GM12878 (cell line): ENCODE results near the gene RALGPS1. TPM values are rescaled to one million over a fixed set of nuclear protein-coding genes. Genes with fewer than 3 reads are reported as not detected.

Source experiments
- ATAC-seq: fragments of 200-7000 bp; cut with Tn5 transposase; 3 replicates; pipeline ENCODE4 v1.9.1; 2020; ENCODE audit warnings: mild to moderate bottlenecking, moderate library complexity
- BruUV-seq: library from RNA; stranded (reverse); fragments of 400-500 nt; replicated peaks from 2 replicates; lab custom pipeline; 2021; lab: Mats Ljungman, UMichigan
- CTCF ChIA-PET: fragments of 300-600 bp; sonication (Branson Sonifier 250); formaldehyde crosslinking; extraction: SDS; loops from one replicate; lab custom pipeline; 2021; ENCODE audit warnings: inconsistent platforms; lab: Yijun Ruan, JAX
- POLR2A ChIA-PET: fragments of 350-600 bp; formaldehyde crosslinking; extraction: SDS; loops from one replicate; lab custom pipeline; 2021; ENCODE audit warnings: inconsistent platforms; lab: Charles Lee
- RAD21 ChIA-PET: fragments of 300-600 bp; sonication (Branson Sonifier 250); formaldehyde crosslinking; loops from one replicate; lab custom pipeline; 2023; ENCODE audit warnings: antibody characterized with exemption; ENCODE audit not compliant: unreplicated experiment; lab: Charles Lee
- SMC1A ChIA-PET: fragments of 300-600 bp; sonication (Branson Sonifier 250); formaldehyde crosslinking; loops from one replicate; lab custom pipeline; 2023; ENCODE audit not compliant: unreplicated experiment, uncharacterized antibody; lab: Charles Lee
- DNase-seq: peaks from one replicate; pipeline ENCODE4 v3.0.0-alpha.2; 2011; ENCODE audit warnings: low read depth, low spot score
- FAIRE-seq: peaks from 3 replicates; lab custom pipeline; 2011; peaks lifted over from hg19 to GRCh38; lab: Jason Lieb, UNC
- H2AFZ ChIP-seq: 2 replicates; pipeline ENCODE4 v1.6.0; 2011; ENCODE audit warnings: low read depth, low read length, control low read depth; ENCODE audit not compliant: control insufficient read depth
- H3K27ac ChIP-seq: 2 replicates; pipeline ENCODE4 v1.5.1; 2011; ENCODE audit warnings: control low read depth; ENCODE audit not compliant: control insufficient read depth, insufficient read depth
- H3K27me3 ChIP-seq, 2 experiments: replicated peaks in 1 of 2; 2 replicates each; pipeline versions ENCODE4 v1.6.0 to v1.6.1; 2011; ENCODE audit warnings: low read length in 1 of 2; ENCODE audit not compliant: control insufficient read depth in 2 of 2, insufficient read depth in 2 of 2
- H3K36me3 ChIP-seq, 2 experiments: 2 replicates each; pipeline ENCODE4 v1.5.1; 2011; ENCODE audit warnings: low read length in 1 of 2; ENCODE audit not compliant: control insufficient read depth in 2 of 2, insufficient read depth in 2 of 2
- H3K4me1 ChIP-seq: 2 replicates; pipeline ENCODE4 v1.6.1; 2011; ENCODE audit warnings: mild to moderate bottlenecking, low read length, moderate library complexity, mixed read lengths; ENCODE audit not compliant: control insufficient read depth, insufficient read depth
- H3K4me2 ChIP-seq: 2 replicates; pipeline ENCODE4 v1.6.0; 2011; ENCODE audit warnings: control low read depth; ENCODE audit not compliant: control insufficient read depth, insufficient read depth
- H3K4me3 ChIP-seq: fragments of 200-600 bp; sonication (generic); 2 replicates; pipeline ENCODE4 v1.5.1; 2016
- H3K79me2 ChIP-seq: 2 replicates; pipeline ENCODE4 v1.6.0; 2011; ENCODE audit warnings: low read length; ENCODE audit not compliant: control insufficient read depth, insufficient read depth
- H3K9ac ChIP-seq: 2 replicates; pipeline ENCODE4 v1.8.0; 2011; ENCODE audit warnings: low read length, control low read depth, mixed read lengths; ENCODE audit not compliant: control insufficient read depth, insufficient read depth
- H3K9me3 ChIP-seq: replicated peaks from 3 replicates; pipeline ENCODE4 v1.5.1; 2011; ENCODE audit warnings: mild to moderate bottlenecking, low read length; ENCODE audit not compliant: control insufficient read depth, insufficient read depth
- H4K20me1 ChIP-seq: 2 replicates; pipeline ENCODE4 v1.6.0; 2011; ENCODE audit not compliant: control insufficient read depth, insufficient read depth
- CEBPB ChIP-seq, 2 experiments: fragments of 150-350 bp in 1 of 2; IDR thresholded peaks; 2 replicates each; pipeline ENCODE4 v1.6.1; 2012 to 2014; ENCODE audit warnings: low read depth in 2 of 2, low read length in 2 of 2, borderline replicate concordance in 1 of 2, inconsistent platforms in 1 of 2
- HDAC2 ChIP-seq: fragments of 200-600 bp; sonication (generic); IDR thresholded peaks from 2 replicates; pipeline ENCODE4 v1.6.1; 2017
- SP1 ChIP-seq: IDR thresholded peaks from one replicate; pipeline ENCODE4 v1.6.1; 2011; ENCODE audit warnings: low read depth, low read length
- TCF7 ChIP-seq: IDR thresholded peaks from 2 replicates; pipeline ENCODE4 v1.6.1; 2014; ENCODE audit warnings: antibody characterized with exemption, borderline replicate concordance
- ZNF384 ChIP-seq: IDR thresholded peaks from 2 replicates; pipeline ENCODE4 v1.6.1; 2012; ENCODE audit warnings: low read depth, mild to moderate bottlenecking, low read length, improper control_type of control experiment, borderline replicate concordance
- WGBS: methylation state at CpG from one replicate; pipeline ENCODE4 v1.1.6; 2016; ENCODE audit warnings: low lambda C conversion rate; ENCODE audit not compliant: insufficient replicate concordance, insufficient coverage; ENCODE audit errors: missing lambda C conversion rate; 5-methylcytosine and 5-hydroxymethylcytosine counted together
- in situ Hi-C: fragments of 300-500 bp; cut with MboI; formaldehyde crosslinking; loops from 9 replicates; pipeline ENCODE4 v1.14.3; 2018; ENCODE audit warnings: mixed read lengths
- intact Hi-C: fragments of 100-400 bp; cut with micrococcal nuclease; formaldehyde crosslinking; loops from one replicate; pipeline ENCODE4 v1.14.2; 2022; ENCODE audit not compliant: unreplicated experiment
- polyA plus RNA-seq, 11 experiments: library from polyadenylated mRNA; depleted of rRNA in 4 of 11; unstranded in 6 of 11; stranded (reverse) in 5 of 11; fragments of >200 nt; fragmentation: Nextera tagmentation in 4 of 11; fragmentation: Illumina TruSeq in 1 of 11; extraction: Ambion mirVana in 4 of 11; extraction: Trizol in 1 of 11; gene quantifications; 1 replicate in 1 of 11; 2 replicates in 10 of 11; pipeline versions ENCODE4 v1.2.1 to v1.2.3, GENCODE V29; 2011 to 2016; ENCODE audit warnings: inconsistent platforms in 2 of 11, missing spikeins in 2 of 11, low read depth in 1 of 11
- total RNA-seq, 4 experiments: library from RNA; depleted of rRNA in 3 of 4; stranded (reverse); fragments of >200 nt in 3 of 4; fragmentation: Illumina TruSeq in 1 of 4; extraction: Trizol in 1 of 4; gene quantifications; 2 replicates each; pipeline versions ENCODE4 v1.2.1 to v1.2.3, GENCODE V29; 2013 to 2021

RALGPS1 gene
- total and polyA plus RNA-seq, 10 of the 15 experiments (the other 5 are each of a cell fraction or from before 2014, with no cell fraction given) = 0.13 to 5.6 (median 2.7) TPM

DNA sequence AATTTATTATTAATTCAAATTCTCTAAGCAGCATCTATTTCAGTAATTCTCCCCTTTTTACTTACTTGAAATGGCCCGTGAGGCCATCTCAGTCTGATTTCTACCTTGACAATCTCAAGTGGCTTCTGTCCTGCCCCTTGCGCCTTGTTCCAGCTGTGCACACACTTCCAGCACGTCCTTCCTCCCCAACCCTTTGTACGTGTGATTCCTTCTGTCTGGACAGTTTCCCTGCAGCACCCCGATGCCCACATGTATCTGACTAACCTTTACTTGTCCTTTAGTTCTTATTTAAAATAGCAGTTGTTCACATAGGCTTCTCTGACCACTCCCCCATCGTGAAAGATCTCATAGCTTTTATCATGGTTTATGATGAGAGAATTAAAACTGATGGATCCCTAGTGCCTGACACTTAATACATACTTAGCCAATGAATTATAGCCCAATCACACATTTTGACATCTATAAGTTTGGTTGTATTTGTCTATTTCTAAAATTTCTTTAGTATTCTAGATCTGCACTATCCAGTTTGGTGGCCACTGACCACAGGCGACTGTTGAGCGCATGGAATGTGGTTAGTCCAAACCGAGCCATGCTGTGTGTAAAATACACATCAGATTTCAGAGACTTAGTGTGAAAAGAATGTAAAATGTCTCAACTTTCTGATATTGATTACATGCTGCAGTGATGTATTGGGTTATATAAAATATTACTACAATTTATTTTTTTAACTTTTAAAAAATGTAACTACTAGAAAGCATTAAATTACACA lies 39.9 kb upstream of the RALGPS1 start:
- in situ Hi-C loops = no loop called here
- DNase-seq = no peak
- POLR2A ChIA-PET = interaction anchor here (0.6 kb wide), 2 partner anchors 12 to 36 kb away, joined by 3 to 4 read pairs; no protein-coding TSS in a partner anchor
- CTCF ChIA-PET = no interaction called here
- no peak overlapping the region for H3K27ac ChIP-seq
- intact Hi-C loops = no loop called here
- no peak for TF ChIP-seq ZNF384
- no peak for TF ChIP-seq HDAC2
- no peak for TF ChIP-seq TCF7
- no peak for TF ChIP-seq SP1
- TF ChIP-seq CEBPB (IDR thresholded peaks at IDR 0.05; ENCODE audit: borderline replicate concordance in 1 of 2, low read depth in 2 of 2, low read length in 2 of 2) = no peak
- TF ChIP-seq, all 136 proteins: peak for 0
- H3K4me2 ChIP-seq = no peak overlapping the region
- no peak overlapping the region for H3K4me3 ChIP-seq
- no peak overlapping the region for H3K9ac ChIP-seq
- peaks cover 4 to 6% of the 10 kb centered on the region in 2 experiments; a peak in 2 of 4 replicates for H3K36me3 ChIP-seq
- FAIRE-seq (no peak), ATAC-seq (no peak)
- no peaks in the 10 kb centered on the region for H4K20me1 ChIP-seq
- RAD21 ChIA-PET = no interaction called here
- H3K4me1 ChIP-seq = peaks cover 16% of the 10 kb centered on the region; the same call in 1 of the 2 replicates
- SMC1A ChIA-PET = no interaction called here
- H2AFZ ChIP-seq = no peak overlapping the region
- BruUV-seq = no TSS peak
- H3K27me3 ChIP-seq = no peaks in the 10 kb centered on the region
- H3K9me3 ChIP-seq = no peaks in the 10 kb centered on the region
- H3K79me2 ChIP-seq = peaks cover 5% of the 10 kb centered on the region
- 87% methylated on average over 9 of the region's 9 CpGs for WGBS
